ENCODE results near the gene TEFM.
"Not testable (repeated sequence)": the region's sequence is repeated elsewhere in the genome, so short reads cannot be mapped to it uniquely, and the experiment has no call there.

Gene TEFM

DNA sequence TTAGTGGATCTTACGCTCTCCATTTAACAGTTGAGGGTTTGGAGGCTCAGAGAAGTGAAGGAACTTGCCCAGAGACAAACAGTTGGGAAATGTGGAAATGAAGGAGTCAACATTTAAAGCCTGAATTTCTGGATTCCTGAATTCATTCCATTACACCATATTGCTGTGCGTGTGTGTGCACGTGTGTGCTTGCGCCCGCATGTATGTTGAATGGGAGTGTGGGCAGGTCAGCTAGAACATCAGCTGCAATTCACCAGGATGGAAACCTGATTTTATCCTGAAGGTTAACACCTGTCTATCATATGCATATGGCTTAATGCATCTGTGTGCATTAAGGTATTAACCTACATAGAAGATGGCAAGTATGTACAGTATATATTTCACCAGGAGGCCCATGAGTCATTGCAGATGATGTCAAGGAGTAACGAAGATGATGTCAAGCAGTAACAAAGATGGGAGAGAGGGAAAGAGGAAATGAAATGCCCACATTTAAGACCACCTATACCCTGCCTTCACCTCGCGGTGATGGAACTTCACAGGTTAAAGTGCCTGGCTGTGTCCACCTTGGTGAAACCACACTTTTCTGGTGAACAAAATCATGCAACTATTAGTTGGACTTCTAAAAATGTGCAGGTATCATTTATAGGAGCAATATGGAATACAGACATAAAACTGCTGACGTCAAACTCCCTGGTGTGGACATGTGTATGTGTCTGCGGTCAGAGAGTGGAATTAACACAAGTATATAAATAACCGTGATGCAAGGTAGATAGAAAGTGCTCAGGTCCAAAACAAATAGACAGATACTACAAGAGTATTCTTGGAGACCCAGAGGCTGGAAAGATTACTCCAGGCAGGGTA is 14.9 kb upstream of the TEFM start:
- DNase-seq, result no peak

DNA sequence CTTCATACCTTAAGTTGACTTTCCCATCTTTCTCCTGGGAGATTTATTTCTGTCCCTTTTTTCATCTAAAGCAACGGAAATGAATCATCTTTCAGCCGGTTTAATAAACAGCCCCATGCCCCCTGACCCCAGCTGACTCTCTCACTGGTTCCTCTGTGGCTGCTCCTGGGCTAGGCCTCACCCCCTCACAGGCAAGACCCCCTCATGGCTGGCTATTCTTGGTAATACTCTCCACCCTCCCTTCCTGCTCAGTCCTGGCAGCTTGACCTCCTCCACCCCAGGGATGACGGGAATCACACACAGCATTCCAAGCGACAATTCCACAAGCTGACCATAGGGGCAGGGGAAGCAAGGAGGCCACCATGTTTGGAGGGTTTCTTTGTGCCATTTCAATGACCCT is 14.2 kb upstream of the TEFM start:
- DNase-seq, result no peak

DNA sequence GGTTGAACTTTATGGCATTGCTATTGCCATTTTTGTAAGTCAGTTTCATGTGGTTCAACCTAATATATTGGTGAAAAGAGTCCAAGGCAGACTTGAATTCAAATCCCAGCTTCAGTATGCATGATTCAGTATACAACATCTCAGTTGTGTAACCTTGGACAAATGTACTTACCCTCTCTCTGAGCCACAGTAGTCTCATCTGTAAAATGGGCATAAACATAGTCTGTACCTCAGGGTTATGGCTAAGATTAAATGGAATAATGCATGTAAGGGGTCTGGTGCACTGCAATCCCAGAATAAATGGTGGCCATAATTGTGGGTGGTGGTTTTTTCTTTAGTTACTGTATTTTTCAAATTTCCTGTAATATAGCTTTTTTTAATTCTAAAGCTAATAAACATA is 11.0 kb upstream of the TEFM start:
- DNase-seq, result no peak

DNA sequence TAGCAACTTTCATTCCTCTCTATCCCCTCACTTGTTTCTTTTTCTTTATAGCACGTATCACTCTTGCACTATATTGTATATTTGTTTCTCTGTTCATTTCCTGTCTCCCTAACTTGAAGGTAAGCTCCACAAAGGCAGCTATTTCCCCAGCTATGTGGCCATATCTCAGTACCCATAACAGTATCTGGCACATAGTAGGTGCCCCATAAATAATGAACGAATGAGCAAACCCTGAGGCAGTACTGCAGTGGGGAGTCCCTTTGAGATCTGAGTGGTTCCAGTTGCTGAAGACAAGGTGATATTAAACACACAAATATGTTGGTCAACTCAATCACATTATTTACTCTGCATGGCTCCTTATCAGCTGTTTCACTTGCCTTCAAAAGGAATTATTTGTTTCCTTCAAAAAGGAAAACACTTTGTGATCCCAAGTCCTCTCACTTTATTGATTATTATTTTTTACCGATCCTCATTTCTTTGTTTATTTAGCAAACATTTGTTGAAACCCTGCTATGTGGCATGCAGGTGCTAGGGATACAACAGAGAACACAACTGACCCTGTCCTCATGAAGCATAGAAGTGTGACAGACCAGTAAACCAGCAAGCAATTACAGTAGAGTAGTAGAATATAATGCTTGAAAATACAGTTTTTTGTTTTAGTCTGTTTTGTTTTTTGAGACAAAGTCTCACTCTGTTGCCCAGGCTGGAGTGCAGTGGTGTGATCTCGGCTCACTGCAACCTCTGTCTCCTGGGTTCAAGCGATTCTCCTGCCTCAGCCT is 10.0 kb upstream of the TEFM start:
- DNase-seq, result no peak

DNA sequence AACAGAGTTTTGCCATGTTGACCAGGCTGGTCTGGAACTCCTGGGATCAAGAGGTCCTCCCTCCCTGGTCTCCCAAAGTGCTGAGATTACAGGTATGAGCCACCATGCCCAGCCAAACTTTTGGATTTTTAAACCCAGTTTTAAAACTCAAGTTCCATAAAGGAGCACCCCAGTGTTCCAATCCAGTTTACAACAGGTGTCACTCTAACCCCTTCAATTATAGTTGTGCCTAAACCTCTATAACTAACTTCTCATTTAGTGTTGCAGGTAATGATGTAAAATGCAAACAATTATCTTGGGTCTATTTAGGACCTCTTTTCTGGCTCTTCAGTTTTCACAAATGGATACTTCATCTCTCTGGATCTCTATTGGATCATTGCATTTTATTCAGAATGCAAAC is 7.9 kb upstream of the TEFM start:
- DNase-seq, result no peak

DNA sequence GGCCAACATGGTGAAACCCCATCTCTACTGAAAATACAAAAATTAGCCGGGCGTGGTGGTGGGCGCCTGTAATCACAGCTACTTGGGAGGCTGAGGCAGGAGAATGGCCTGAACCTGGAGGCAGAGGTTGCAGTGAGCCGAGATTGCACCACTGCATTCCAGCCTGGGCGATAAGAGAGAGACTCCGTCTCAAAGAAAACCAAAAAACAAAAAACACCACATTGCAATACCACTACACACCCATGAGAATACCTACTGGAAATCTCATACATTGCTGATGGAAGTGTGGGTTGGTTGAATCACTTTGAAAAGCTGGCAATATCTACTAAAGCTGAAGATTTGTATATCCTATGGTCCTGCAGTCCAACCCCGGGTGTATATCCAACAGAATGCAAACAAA is 4.1 kb upstream of the TEFM start:
- not testable (repeated sequence) for DNase-seq

DNA sequence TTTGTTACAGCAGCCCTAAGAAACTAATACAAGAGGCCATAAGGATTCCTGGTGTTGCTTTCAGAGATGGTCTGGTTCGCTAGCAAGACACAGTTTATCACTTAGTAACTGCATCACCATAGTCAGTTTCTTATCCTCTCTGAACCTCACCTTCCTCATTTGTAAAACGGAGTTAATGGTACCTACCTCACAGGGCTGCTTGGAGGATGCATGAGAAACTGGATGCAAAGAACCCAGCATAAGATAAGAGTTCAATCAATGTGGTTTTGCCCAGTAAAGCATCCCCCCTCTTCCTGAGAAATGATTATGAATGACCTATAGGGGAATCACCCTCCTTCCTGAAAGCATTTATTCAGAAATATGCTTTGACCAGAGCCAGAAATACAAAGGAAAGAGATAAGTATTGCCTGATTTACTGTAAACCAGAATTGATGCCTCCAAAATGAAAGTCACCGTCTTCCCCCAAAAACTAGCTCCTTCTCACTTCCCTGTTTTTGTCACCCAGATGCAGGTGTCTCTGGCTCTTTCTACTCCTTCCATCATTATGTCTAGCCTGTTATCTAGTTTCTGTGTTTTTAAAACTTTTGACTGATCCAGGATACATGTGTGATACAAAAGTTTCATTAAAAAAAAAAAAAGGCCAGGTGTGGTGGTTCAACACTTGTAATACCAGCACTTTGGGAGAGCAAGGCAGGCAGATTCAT is 2.8 kb upstream of the TEFM start:
- no peak for DNase-seq

DNA sequence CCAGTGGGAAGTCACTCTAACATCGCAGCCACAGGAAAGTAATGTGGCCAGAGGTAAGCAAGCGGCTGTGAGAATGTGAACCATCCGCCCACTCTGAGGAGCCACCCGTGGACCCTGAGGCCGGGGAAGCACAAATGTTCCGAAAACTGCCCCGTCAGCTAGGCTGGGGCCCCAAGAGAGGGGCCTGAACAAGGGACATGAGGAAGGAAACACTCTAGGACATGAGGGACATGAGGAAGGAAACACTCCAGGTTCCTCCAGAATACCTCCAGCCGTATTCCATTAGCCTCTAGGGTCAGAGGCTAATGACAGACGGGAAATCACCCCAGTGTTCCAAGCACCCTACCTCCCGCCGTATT is 317 bp downstream of the TEFM start:
- no peak for DNase-seq

DNA sequence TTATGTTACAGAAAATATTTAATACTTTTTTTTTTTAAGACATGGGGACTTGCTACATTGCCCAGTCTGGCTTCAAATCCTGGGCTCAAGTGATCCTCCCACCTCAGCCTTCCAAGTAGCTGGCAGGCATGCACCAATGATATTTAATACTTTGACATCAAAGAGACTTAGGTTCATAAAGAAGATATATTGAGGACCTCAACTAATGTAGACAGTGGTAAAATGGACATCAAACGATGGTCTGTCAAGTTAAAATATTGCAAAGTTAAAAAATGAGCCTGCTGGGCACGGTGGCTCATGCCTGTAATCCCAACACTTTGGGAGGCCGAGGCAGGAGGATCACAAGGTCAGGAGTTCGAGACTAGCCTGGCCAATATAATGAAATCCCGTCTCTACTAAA is 8.7 kb downstream of the TEFM start:
- no peak for DNase-seq

DNA sequence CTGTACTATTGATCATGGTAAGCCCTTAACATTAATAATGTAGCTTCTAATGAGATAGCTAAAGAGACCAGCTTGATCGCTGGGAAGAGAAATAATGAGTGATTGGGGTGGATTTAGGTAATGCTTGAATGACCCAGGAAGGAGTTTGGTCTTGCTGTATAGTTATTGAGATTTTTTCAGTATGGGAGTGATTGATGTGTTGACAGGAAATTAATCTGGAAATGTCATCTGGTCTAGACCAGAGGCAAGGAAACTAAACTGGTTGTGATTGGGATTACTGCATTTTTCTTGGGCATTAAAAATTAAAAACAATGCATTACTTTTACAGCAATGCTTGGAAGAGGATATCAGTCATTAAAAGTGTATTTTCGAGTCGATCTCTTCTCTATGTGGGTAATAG is 11.8 kb downstream of the TEFM start:
- DNase-seq, result no peak

DNA sequence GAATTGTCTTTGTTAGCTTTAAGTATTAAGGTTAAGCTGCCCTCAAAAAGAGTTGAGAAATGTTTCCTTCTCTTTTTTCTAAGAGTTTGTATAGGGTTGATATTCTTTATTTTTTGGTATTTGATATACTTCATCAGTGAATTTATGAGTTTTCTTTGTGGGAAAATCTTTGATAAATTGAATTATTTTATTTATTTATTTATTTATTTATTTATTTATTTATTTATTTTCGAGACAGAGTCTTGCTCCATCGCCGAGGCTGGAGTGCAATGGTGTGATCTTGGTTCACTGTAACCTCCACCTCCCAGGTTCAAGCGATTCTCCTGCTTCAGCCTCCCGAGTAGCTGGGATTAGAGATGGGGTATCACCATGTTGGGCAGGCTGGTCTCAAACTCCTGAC is 19.9 kb downstream of the TEFM start:
- no peak for DNase-seq

DNA sequence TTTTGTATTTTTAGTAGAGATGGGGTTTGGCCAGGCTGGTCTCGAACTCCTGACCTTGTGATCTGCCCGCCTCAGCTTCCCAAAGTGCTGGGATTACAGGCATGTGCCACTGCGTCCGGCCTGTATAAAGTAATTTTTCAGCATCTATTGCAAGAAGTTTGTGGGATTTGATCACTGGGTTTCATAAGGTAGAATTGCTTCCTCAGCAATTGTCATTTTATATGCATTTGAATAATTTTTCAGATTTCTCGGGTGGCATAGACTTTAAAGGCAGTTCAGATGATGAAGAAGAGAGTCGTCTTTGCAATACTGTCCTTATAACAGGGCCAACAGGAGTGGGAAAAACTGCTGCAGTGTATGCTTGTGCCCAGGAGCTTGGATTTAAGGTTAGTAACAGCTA is 37.0 kb downstream of the TEFM start:
- no peak for DNase-seq

DNA sequence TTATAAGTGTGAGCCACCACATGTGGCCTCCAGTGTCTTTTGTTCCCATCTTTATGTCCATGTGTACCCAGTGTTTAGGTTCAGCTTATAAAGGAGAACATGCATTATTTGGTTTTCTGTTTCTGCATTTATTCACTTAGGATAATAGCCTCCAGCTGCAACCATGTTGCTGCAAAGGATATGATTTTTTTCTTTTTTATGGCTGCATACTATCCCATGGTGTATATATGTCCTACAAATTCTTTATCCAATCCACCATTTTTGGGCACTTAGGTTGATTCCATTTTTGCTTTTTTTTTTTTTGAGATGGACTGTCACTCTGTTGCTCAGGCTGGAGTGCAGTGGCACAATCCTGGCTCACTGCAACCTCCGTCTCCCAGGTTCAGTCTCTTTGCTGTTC is 41.4 kb downstream of the TEFM start:
- DNase-seq, result no peak

DNA sequence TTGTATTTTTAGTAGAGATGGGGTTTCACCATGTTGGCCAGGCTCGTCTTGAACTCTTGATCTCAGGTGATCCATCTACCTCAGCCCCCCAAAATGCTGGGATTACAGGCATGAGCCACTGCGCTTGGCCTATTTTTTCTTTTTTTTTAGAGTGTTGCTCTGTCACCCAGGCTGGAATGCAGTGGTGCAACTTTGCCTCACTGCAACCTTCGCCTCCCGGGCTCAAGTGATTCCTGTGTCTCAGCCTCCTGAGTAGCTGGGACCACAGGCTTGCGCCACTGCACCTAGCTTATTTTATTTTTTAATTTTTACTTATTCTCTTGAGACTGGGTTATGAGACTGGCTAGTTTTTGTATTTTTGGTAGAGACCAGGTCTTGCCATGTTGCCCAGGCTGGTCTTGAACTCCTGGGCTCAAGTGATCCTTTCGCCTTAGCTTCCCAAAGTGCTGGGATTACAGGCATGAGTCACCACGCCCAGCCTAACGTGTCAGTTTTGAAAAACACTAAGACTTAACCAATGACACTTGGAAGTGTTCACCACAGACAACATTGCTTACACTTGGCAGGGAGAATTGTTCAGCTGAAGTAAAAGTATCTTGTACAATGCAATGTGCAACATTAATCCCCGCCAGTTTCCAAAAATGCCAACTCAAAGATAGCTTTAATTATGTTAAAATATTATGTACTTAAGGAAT is 47.3 kb downstream of the TEFM start:
- DNase-seq, result no peak

DNA sequence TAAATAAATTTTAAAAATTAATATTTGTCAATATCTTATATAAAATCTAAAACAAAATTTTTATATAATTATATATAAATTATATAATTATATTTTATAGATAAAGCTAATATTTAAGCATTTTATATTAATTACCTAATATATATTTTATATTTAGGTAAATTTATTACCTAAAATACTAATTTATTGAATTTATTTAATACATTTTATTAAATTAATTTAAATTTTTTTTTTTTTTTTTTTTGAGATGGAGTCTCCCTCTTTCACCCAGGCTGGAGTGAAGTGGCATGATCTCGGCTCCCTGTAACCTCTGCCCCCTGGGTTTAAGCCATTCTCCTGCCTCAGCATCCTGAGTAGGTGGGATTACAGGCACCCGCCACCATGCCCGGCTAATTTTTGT is 51.9 kb downstream of the TEFM start:
- no peak for DNase-seq
